Measurements from ENCODE around the gene SZRD1.

- no peak for TF ChIP-seq EZH2phosphoT487 (IDR thresholded peaks at IDR 0.05; ENCODE audit: low read length)
- no peak for TF ChIP-seq CTCF (IDR thresholded peaks at IDR 0.05; ENCODE audit: low read length)
- TF ChIP-seq EZH2 (optimal IDR thresholded peaks at IDR 0.05; ENCODE audit: low read depth, low read length) = no peak
Measured at GRCh38 chr1:16378443-16378842, 11.4 kb downstream of the SZRD1 start.

Data from MM.1S (cell line).